Pancreas (tissue), 10 donors: ENCODE measurements around the gene PRDM15. TPM values are rescaled to one million over a fixed set of nuclear protein-coding genes. Genes with fewer than 3 reads are reported as not detected.

Source experiments
- ATAC-seq, 4 donors: fragments of 200-7000 bp; cut with Tn5 transposase; one replicate each; pipeline versions ENCODE4 v1.8.0 to v1.9.1; 2020; ENCODE audit warnings: mild to moderate bottlenecking in 4 of 4, moderate library complexity in 4 of 4
- DNase-seq, 6 donors: peaks; one replicate each; pipeline ENCODE4 v3.0.0-alpha.2; 2020
- FAIRE-seq: peaks from 2 replicates; lab custom pipeline; 2012; peaks lifted over from hg19 to GRCh38; lab: Jason Lieb, UNC
- H3K27ac ChIP-seq, 4 donors: fragments of 200-600 bp; sonication (generic); 1 replicate in 3 of 4; 2 replicates in 1 of 4; pipeline versions ENCODE4 v1.5.0 to v1.8.0; 2020
- H3K27me3 ChIP-seq, 4 donors: fragments of 200-600 bp; one replicate each; pipeline ENCODE4 v1.8.0; 2021
- H3K36me3 ChIP-seq, 3 donors: fragments of 200-600 bp; sonication (generic) in 1 of 3; one replicate each; pipeline versions ENCODE4 v1.5.0 to v1.8.0; 2020 to 2021
- H3K4me1 ChIP-seq, 3 donors: fragments of 200-600 bp; one replicate each; pipeline ENCODE4 v1.8.0; 2021
- H3K4me3 ChIP-seq, 4 donors: fragments of 200-600 bp; sonication (generic) in 2 of 4; one replicate each; pipeline versions ENCODE4 v1.5.0 to v1.8.0; 2020 to 2021
- H3K9me3 ChIP-seq, 4 donors: fragments of 200-600 bp; one replicate each; pipeline ENCODE4 v1.8.0; 2021
- WGBS, 2 donors: extraction: QIAGEN DNeasy Blood & Tissue Kit; methylation state at CpG; one replicate each; pipeline ENCODE4 v1.1.7; 2013; 5-methylcytosine and 5-hydroxymethylcytosine counted together
- intact Hi-C, 3 donors: fragments of 100-400 bp; cut with DNase I; formaldehyde crosslinking; loops; one replicate each; pipeline versions ENCODE4 v1.11.1 to v1.14.2; 2022
- polyA plus RNA-seq, 2 donors: library from polyadenylated mRNA; stranded (reverse); fragments of 200-250 nt; gene quantifications; one replicate each; pipeline ENCODE4 v1.2.3, GENCODE V29; 2013
- total RNA-seq, 6 donors: library from RNA; stranded (reverse); fragmentation: NEBNext Ultra II Directional in 4 of 6; extraction: Animal tissue kit (Norgen Biotek cat#: 25700) in 4 of 6; gene quantifications; one replicate each; pipeline versions ENCODE4 v1.2.1 to v1.2.4, GENCODE V29; 2021 to 2023
- TF ChIP-seq, protein P1 (sequence below), 4 donors: fragments of 200-600 bp; sonication (generic) in 3 of 4; IDR thresholded peaks; one replicate each; pipeline versions ENCODE4 v1.5.0 to v1.8.0; 2021; ENCODE audit warnings: antibody characterized with exemption in 4 of 4
- donor health status: healthy with polysubstance abuse.
- donor health status: DM: no; HTN: no; CAD: no; lungs with moderate emphysema.
- donor health status: DM: no; HTN: no; CAD: no.
- donor health status: control.
- donor health status: control.
- donor health status: Bipolar disorder and iron deficiency.
- donor health status: DM: yes; HTN: yes; CAD: no.
- donor health status: DM: no; HTN: no; CAD: no.
- donor health status: DM: no; HTN: no; CAD: no.
- donor health status: DM: yes; HTN: yes; CAD: no.

PRDM15 gene
- total and polyA plus RNA-seq, 8 donors = 1.6 to 3.9 (median 3.4) TPM

DNA sequence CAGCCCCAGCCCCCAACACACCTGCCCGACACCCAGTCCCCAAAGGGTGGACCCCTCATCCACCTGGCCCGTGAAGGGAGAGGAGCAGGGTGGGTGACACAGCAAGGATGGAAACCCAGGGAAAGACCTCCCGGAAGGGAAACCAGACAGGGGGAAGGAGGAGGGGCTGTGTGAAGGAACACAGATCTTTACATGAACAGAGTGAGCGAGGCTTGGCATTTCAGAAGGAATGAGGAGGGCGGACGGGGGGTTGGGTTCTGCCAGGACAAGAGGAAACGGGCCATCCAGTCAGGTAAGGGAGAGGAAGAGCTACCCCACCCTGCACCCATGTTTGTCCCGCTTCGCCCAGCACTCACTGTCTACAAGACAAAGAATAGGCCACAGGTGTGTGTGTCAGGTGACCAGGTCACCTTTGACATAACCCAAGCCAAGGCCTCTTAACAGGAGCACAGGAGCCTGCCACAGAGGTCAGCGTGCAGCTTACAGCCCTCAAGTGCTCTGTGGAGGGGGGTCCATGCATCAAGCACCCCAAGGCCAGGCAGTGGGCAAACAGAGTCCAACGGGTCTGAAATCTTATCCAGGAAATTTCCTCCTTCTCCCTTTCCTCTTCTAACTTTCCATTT is 18.0 kb upstream of the PRDM15 start:
- FAIRE-seq (no peak), ATAC-seq (no peak), DNase-seq (no peak)
- no peaks in the 10 kb centered on the region for H3K27me3 ChIP-seq
- H3K4me3 ChIP-seq = no peak overlapping the region
- H3K36me3 ChIP-seq = peaks cover 0 to 3% (median 0%) of the 10 kb centered on the region in 3 donors
- 77 to 82% methylated on average over 11 of the region's 11 CpGs for WGBS, 2 donors
- H3K9me3 ChIP-seq = no peaks in the 10 kb centered on the region
- H3K27ac ChIP-seq = no peak overlapping the region
- peaks cover 11 to 16% (median 14%) of the 10 kb centered on the region in 3 donors for H3K4me1 ChIP-seq
- intact Hi-C loops = no loop called here
- TF ChIP-seq, protein P1, sequence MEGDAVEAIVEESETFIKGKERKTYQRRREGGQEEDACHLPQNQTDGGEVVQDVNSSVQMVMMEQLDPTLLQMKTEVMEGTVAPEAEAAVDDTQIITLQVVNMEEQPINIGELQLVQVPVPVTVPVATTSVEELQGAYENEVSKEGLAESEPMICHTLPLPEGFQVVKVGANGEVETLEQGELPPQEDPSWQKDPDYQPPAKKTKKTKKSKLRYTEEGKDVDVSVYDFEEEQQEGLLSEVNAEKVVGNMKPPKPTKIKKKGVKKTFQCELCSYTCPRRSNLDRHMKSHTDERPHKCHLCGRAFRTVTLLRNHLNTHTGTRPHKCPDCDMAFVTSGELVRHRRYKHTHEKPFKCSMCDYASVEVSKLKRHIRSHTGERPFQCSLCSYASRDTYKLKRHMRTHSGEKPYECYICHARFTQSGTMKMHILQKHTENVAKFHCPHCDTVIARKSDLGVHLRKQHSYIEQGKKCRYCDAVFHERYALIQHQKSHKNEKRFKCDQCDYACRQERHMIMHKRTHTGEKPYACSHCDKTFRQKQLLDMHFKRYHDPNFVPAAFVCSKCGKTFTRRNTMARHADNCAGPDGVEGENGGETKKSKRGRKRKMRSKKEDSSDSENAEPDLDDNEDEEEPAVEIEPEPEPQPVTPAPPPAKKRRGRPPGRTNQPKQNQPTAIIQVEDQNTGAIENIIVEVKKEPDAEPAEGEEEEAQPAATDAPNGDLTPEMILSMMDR (IDR thresholded peaks at IDR 0.05) = no peak

- TF ChIP-seq, protein P1 (IDR thresholded peaks at IDR 0.05) = no peak
- no peak for DNase-seq
- no peak overlapping the region for H3K27ac ChIP-seq
- no peaks in the 10 kb centered on the region for H3K9me3 ChIP-seq
- H3K4me1 ChIP-seq = peaks cover 6 to 7% (median 7%) of the 10 kb centered on the region in 3 donors
- 77 to 83% methylated on average over 22 of the region's 22 CpGs for WGBS, 2 donors
- FAIRE-seq = no peak
- intact Hi-C loops = no loop called here
- no peaks in the 10 kb centered on the region for H3K27me3 ChIP-seq
- H3K4me3 ChIP-seq = no peak overlapping the region
- no peak for ATAC-seq
- peaks cover 0 to 3% (median 0%) of the 10 kb centered on the region in 3 donors for H3K36me3 ChIP-seq
Observed at GRCh38 chr21:41895643-41896493, 16.7 kb upstream of the PRDM15 start.

DNA sequence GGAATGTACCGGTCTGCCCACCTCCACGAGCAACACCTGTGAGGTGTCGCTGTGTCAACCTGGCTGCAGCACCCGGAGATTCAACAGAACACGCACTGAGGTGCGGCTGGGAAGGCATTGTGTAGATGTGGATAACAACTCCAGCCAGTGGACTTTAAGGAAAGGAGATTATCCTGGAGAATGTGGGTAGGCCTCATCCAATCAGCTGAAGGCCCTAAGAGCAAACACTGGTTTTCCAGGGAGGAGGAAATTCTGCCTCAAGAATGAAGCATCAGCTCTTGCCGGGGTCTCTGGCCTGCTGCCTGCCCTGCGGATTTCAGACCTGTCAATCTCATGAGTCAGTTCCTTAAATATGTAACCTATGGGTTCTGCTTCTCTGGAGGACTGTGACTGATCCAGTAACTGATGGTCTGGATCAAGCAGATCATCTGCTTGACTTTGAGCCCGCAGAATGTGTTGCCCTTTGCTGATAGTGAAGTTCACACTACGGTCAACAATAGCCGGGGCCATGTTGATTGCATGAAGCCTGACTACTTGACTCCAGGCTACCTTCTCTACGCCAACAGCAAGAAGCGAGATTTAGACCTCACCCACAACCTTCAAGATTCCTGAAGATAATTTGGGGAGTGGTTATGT is 15.9 kb upstream of the PRDM15 start:
- Histone ChIP-seq H3K4me3 (no peak overlapping the region), H3K4me1 (no peaks in the 10 kb centered on the region), H3K27ac (no peak overlapping the region), H3K36me3 (peaks cover 0 to 3% (median 0%) of the 10 kb centered on the region in 3 donors), H3K27me3 (no peaks in the 10 kb centered on the region), H3K9me3 (no peaks in the 10 kb centered on the region)
- no peak for ATAC-seq
- 78 to 79% methylated on average over 13 of the region's 13 CpGs for WGBS, 2 donors
- DNase-seq = no peak
- intact Hi-C loops = no loop called here
- TF ChIP-seq, protein P1 (IDR thresholded peaks at IDR 0.05) = no peak
- FAIRE-seq = no peak

DNA sequence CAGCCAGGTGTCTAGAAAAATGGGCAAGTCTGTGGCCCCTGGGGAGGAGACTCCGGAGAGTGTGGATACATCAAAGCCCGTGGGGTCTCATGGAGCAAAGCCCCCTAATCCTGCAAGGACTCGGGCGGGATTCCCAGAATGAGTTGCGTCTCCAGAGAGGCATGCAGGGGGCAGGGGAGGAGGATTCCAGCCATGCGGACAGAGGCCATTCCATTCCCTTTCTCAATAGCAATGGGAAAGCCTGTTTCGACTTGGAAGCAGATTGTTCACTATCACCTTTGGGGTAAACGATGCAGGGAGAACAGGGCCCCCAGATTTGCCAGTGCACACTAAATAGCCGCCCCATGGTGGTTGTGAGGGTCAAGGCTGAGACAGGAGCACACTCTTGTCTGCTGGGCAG is 15.4 kb upstream of the PRDM15 start:
- 91 to 93% methylated on average over 9 of the region's 9 CpGs for WGBS, 2 donors
- intact Hi-C loops = no loop called here
- peaks cover 0 to 3% (median 0%) of the 10 kb centered on the region in 3 donors for H3K36me3 ChIP-seq
- H3K27me3 ChIP-seq = no peaks in the 10 kb centered on the region
- TF ChIP-seq, protein P1 (IDR thresholded peaks at IDR 0.05) = no peak
- ATAC-seq (no peak), DNase-seq (no peak), FAIRE-seq (no peak)
- no peaks in the 10 kb centered on the region for H3K9me3 ChIP-seq
- H3K27ac ChIP-seq = no peak overlapping the region
- H3K4me3 ChIP-seq = no peak overlapping the region
- no peaks in the 10 kb centered on the region for H3K4me1 ChIP-seq
